ENCODE data around the gene BASP1. TPM values are rescaled to one million over a fixed set of nuclear protein-coding genes. Genes with fewer than 3 reads are reported as not detected.

Gene BASP1, protein sequence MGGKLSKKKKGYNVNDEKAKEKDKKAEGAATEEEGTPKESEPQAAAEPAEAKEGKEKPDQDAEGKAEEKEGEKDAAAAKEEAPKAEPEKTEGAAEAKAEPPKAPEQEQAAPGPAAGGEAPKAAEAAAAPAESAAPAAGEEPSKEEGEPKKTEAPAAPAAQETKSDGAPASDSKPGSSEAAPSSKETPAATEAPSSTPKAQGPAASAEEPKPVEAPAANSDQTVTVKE
- 58.0 and 74.7 TPM in 2 replicates for total RNA-seq

DNA sequence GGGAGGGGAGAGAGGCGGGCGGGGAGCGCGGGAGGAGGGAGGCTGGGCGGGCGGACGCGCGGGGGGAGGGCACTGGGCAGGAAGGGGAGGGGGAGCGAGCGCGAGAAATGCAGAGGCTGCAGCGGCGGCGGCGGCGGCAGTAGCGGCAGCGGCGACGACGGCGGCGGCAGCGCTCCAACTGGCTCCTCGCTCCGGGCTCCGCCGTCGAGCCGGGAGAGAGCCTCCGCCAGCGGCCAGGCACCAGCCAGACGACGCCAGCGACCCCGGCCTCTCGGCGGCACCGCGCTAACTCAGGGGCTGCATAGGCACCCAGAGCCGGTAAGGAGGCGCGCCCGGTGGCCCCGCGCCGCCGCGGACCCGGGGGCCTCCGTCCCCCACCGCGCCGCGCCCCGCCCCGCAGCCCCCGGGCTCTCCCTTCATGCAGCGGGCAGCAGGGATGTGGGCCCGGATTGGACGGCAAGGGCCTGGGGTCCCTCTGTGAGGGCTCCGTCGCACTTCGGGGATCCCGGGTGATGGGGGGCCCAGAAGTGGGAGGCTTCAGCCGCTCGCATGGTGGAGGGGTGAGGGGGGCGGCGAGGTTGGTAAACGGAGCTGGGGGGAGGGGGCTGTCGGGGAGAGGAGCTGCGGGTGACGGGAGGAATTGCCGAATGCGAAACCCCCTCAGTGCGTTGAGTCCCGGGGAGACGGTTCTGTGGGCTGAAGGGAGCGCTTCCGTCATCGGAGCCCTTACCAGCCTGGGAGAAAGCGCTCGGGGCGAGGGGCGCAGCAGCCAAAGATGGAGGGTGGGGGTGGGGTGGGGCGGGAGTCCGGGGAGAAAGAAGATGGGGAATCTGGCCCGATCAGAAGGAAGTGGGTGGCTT, at the start of gene BASP1:
Gene BASP1, plus strand, starts transcription at position 139 of the 860 bp plus-strand sequence. CDS start 57,586 bp downstream, outside the sequence.

Measured in pericardium fibroblast (primary cell).